ENCODE measurements around the gene PACSIN1.

- TF ChIP-seq POLR2A (IDR thresholded peaks at IDR 0.05), result no peak
- no peak for TF ChIP-seq CTCF (IDR thresholded peaks at IDR 0.05)
These were observed 71.3 kb downstream of the PACSIN1 start for GRCh38 chr6:34536959-34537848.
